HG03135 (cell line): ENCODE data around the gene MAML3.

Experiments
- ATAC-seq: cut with Tn5 transposase; IDR thresholded peaks from one replicate; pipeline ENCODE4 v1.9.1; 2021; ENCODE audit warnings: mild to moderate bottlenecking, moderate library complexity; ENCODE audit not compliant: unreplicated experiment

Gene MAML3

GRCh38 chr4:139672732-139673131, 481.3 kb downstream of the MAML3 start:
- no peak for ATAC-seq

- no peak for ATAC-seq
Observed at GRCh38 chr4:139672215-139672614, 481.8 kb downstream of the MAML3 start.

GRCh38 chr4:139670775-139671174, 483.2 kb downstream of the MAML3 start:
- ATAC-seq, result no peak

GRCh38 chr4:139669890-139670289, 484.1 kb downstream of the MAML3 start:
- ATAC-seq, result no peak

- ATAC-seq, result no peak
Observed at GRCh38 chr4:139669335-139669734, 484.6 kb downstream of the MAML3 start.

GRCh38 chr4:139668658-139669201, 485.3 kb downstream of the MAML3 start:
- ATAC-seq, result no peak

GRCh38 chr4:139668036-139668435, 485.9 kb downstream of the MAML3 start:
- no peak for ATAC-seq
